Common myeloid progenitor, CD34-positive (primary cell): ENCODE data around the gene FAM228B.

Experiments
- CTCF ChIA-PET: fragments of 350-600 bp; sonication (Branson Sonifier 250); formaldehyde crosslinking; loops from one replicate; lab custom pipeline; 2021; ENCODE audit warnings: antibody characterized with exemption; lab: Charles Lee
- POLR2A ChIA-PET: fragments of 350-600 bp; sonication (Branson Sonifier 250); formaldehyde crosslinking; loops from one replicate; lab custom pipeline; 2021; ENCODE audit warnings: antibody characterized with exemption; lab: Charles Lee
- DNase-seq, 3 donors: peaks; one replicate each; pipeline versions ENCODE4 v3.0.0 to v3.0.0-alpha.2; 2013
- H3K27ac ChIP-seq, 2 experiments: 1 replicate in 1 of 2; 2 replicates in 1 of 2; pipeline ENCODE4 v1.7.0; 2013; ENCODE audit warnings: inconsistent platforms in 2 of 2, low read length in 2 of 2, mild to moderate bottlenecking in 2 of 2, low read depth in 1 of 2, moderate library complexity in 1 of 2; ENCODE audit not compliant: severe bottlenecking in 2 of 2, insufficient read depth in 1 of 2, poor library complexity in 1 of 2
- H3K27me3 ChIP-seq, 5 experiments: replicated peaks in 2 of 5; 1 replicate in 3 of 5; 2 replicates in 2 of 5; pipeline versions ENCODE4 v1.6.1 to v1.7.0; 2013; ENCODE audit warnings: low read length in 4 of 5, mild to moderate bottlenecking in 2 of 5, moderate library complexity in 2 of 5, inconsistent platforms in 1 of 5; ENCODE audit not compliant: insufficient read depth in 5 of 5, control insufficient read depth in 4 of 5
- H3K36me3 ChIP-seq, 4 experiments: 1 replicate in 2 of 4; 2 replicates in 2 of 4; pipeline versions ENCODE4 v1.6.1 to v1.7.0; 2013; ENCODE audit warnings: low read length in 3 of 4, control low read depth in 1 of 4, mild to moderate bottlenecking in 1 of 4; ENCODE audit not compliant: control insufficient read depth in 4 of 4, insufficient read depth in 4 of 4
- H3K4me1 ChIP-seq, 4 experiments: 1 replicate in 3 of 4; 2 replicates in 1 of 4; pipeline versions ENCODE4 v1.6.1 to v1.7.1; 2013; ENCODE audit warnings: low read length in 3 of 4, mild to moderate bottlenecking in 3 of 4, control low read depth in 1 of 4, inconsistent platforms in 1 of 4, moderate library complexity in 1 of 4; ENCODE audit not compliant: control insufficient read depth in 4 of 4, insufficient read depth in 4 of 4; ENCODE audit errors: control extremely low read depth in 1 of 4
- H3K4me3 ChIP-seq, 7 experiments: 1 replicate in 4 of 7; 2 replicates in 3 of 7; pipeline versions ENCODE4 v1.5.1 to v1.7.0; 2013; ENCODE audit warnings: mild to moderate bottlenecking in 7 of 7, low read length in 6 of 7, moderate library complexity in 6 of 7, inconsistent platforms in 2 of 7, low read depth in 2 of 7, control low read depth in 1 of 7; ENCODE audit not compliant: insufficient read depth in 4 of 7, control insufficient read depth in 1 of 7; ENCODE audit errors: extremely low read depth in 1 of 7
- H3K9me3 ChIP-seq, 5 experiments: 1 replicate in 4 of 5; 2 replicates in 1 of 5; pipeline versions ENCODE4 v1.6.1 to v1.7.1; 2013; ENCODE audit warnings: low read length in 4 of 5, mild to moderate bottlenecking in 2 of 5, inconsistent platforms in 1 of 5, low read depth in 1 of 5, moderate library complexity in 1 of 5; ENCODE audit not compliant: control insufficient read depth in 4 of 5, insufficient read depth in 2 of 5; ENCODE audit errors: control extremely low read depth in 1 of 5
- WGBS: methylation state at CpG from one replicate; pipeline ENCODE4 v1.1.5; 2013; ENCODE audit not compliant: insufficient coverage; 5-methylcytosine and 5-hydroxymethylcytosine counted together

The FAM228B gene

GRCh38 chr2:24205131-24205530, 81.9 kb downstream of the FAM228B start:
- no peaks in the 10 kb centered on the region for H3K9me3 ChIP-seq
- WGBS = 97% methylated on average over 4 of the region's 4 CpGs
- no peak overlapping the region for H3K27ac ChIP-seq
- H3K36me3 ChIP-seq = peaks cover 11 to 76% (median 57%) of the 10 kb centered on the region in 4 experiments
- no peaks in the 10 kb centered on the region for H3K27me3 ChIP-seq
- H3K4me1 ChIP-seq = no peaks in the 10 kb centered on the region
- CTCF ChIA-PET = interaction anchor here (2.8 kb wide), 1 partner anchor 12 kb away, joined by 9 read pairs; no protein-coding TSS in a partner anchor
- no peak for DNase-seq
- POLR2A ChIA-PET = no interaction called here
- H3K4me3 ChIP-seq = no peak overlapping the region

GRCh38 chr2:24206242-24206641, 83.0 kb downstream of the FAM228B start:
- Histone ChIP-seq H3K27me3 (no peaks in the 10 kb centered on the region), H3K4me3 (no peak overlapping the region), H3K9me3 (no peaks in the 10 kb centered on the region), H3K36me3 (peaks cover 11 to 86% (median 63%) of the 10 kb centered on the region in 4 experiments), H3K27ac (no peak overlapping the region), H3K4me1 (no peaks in the 10 kb centered on the region)
- WGBS = 100% methylated on average over 3 of the region's 6 CpGs
- ChIA-PET POLR2A (no interaction called here), CTCF (interaction anchor here (0.9 to 2.8 kb wide), 2 partner anchors 11 to 122 kb away, joined by 4 to 9 read pairs; partner anchors contain the start of gene TP53I3)
- DNase-seq = no peak

GRCh38 chr2:24206714-24207113, 83.4 kb downstream of the FAM228B start:
- Histone ChIP-seq H3K4me3 (no peak overlapping the region), H3K4me1 (no peaks in the 10 kb centered on the region), H3K27ac (no peak overlapping the region), H3K36me3 (peaks cover 9 to 89% (median 63%) of the 10 kb centered on the region in 4 experiments), H3K9me3 (no peaks in the 10 kb centered on the region), H3K27me3 (no peaks in the 10 kb centered on the region)
- CTCF ChIA-PET = interaction anchor here (0.9 to 2.8 kb wide), 2 partner anchors 11 to 123 kb away, joined by 4 to 9 read pairs; partner anchors contain the start of gene TP53I3
- no peak for DNase-seq
- WGBS = 82% methylated on average over 8 of the region's 8 CpGs
- POLR2A ChIA-PET = no interaction called here

DNA sequence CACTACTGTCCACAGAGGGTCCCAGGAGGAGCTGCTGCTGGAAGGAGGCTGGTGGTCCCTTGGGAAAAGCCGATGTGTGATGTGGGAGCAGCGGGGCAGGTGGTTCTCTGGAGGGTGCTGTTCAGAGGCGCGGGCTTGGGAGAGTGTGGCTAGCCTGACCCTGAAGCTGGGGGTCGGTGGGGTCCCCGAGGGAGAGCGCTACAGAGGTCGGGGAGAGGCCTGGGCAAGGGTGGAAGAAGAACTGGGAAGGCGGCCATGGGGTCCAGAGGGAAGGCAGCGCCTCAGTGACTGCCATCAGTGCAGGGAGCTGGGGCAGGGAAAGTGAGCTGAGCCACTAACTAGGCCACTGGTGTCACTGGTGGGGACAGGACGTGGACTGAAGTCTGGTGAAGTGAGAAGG, 84.1 kb downstream of the FAM228B start:
- no peak overlapping the region for H3K27ac ChIP-seq
- CTCF ChIA-PET = interaction anchor here (2.8 kb wide), 1 partner anchor 10 kb away, joined by 9 read pairs; no protein-coding TSS in a partner anchor
- H3K9me3 ChIP-seq = no peaks in the 10 kb centered on the region
- WGBS = 93% methylated on average over 10 of the region's 11 CpGs
- no peak for DNase-seq
- POLR2A ChIA-PET = no interaction called here
- no peaks in the 10 kb centered on the region for H3K4me1 ChIP-seq
- H3K36me3 ChIP-seq = peaks cover 12 to 94% (median 68%) of the 10 kb centered on the region in 4 experiments
- no peak overlapping the region for H3K4me3 ChIP-seq
- H3K27me3 ChIP-seq = no peaks in the 10 kb centered on the region

- H3K4me3 ChIP-seq = no peak overlapping the region
- no peak overlapping the region for H3K27ac ChIP-seq
- CTCF ChIA-PET = interaction anchor here (1.0 kb wide), 1 partner anchor 10 kb away, joined by 3 read pairs; no protein-coding TSS in a partner anchor
- no peaks in the 10 kb centered on the region for H3K27me3 ChIP-seq
- DNase-seq = no peak
- POLR2A ChIA-PET = no interaction called here
- 99% methylated on average over 16 of the region's 16 CpGs for WGBS
- no peaks in the 10 kb centered on the region for H3K9me3 ChIP-seq
- H3K36me3 ChIP-seq = peaks cover 12 to 94% (median 69%) of the 10 kb centered on the region in 4 experiments
- H3K4me1 ChIP-seq = no peaks in the 10 kb centered on the region
Measured at GRCh38 chr2:24208490-24208889, 85.2 kb downstream of the FAM228B start.

DNA sequence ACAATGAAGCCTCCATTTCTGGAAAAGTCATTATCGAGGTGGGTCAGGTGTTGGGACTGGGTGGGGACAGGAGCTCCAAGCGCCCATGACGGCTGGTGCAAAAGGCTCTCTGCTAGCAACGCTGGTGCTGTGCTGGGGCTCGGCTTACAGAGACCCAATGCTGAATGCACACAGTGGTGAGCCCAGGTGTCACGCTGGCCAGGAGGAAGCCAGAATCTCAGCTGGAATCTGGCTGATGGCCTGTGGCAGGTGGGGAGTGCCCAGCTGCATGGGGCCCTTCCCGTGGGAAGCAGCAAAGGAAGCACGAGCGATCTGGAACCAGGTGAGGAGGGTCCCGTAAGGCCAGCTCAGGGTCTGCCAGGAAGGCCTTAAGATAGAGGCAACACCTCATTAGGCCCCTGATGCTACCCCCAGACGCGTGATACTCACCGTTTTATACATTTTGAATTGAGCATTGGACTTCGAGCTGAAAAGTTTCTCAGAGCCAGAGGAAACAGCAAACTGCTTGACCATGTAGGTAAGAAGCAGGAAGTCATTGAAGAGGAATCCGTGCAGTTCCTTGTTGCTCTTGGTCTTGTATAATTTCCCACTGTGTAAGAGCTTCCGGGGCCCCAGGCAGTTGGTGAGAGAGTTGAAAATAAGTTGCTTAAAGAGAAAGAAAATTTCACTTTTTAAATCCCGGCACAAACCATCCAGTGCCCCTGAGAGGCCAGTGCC, 86.3 kb downstream of the FAM228B start:
- WGBS = 95% methylated on average over 14 of the region's 17 CpGs
- POLR2A ChIA-PET = no interaction called here
- peaks cover 10 to 86% (median 61%) of the 10 kb centered on the region in 4 experiments for H3K36me3 ChIP-seq

GRCh38 chr2:24210106-24210455, 86.8 kb downstream of the FAM228B start:
- no peak for DNase-seq
- Histone ChIP-seq H3K27ac (no peak overlapping the region), H3K4me1 (no peaks in the 10 kb centered on the region), H3K36me3 (peaks cover 10 to 83% (median 59%) of the 10 kb centered on the region in 4 experiments), H3K4me3 (no peak overlapping the region), H3K27me3 (no peaks in the 10 kb centered on the region), H3K9me3 (no peaks in the 10 kb centered on the region)
- POLR2A ChIA-PET = no interaction called here
- 100% methylated on average over 1 of the region's 2 CpGs for WGBS
- CTCF ChIA-PET = no interaction called here

More for the DNA sequence above, 86.3 kb downstream of the FAM228B start:
- H3K9me3 ChIP-seq = no peaks in the 10 kb centered on the region
- no peak overlapping the region for H3K27ac ChIP-seq
- H3K27me3 ChIP-seq = no peaks in the 10 kb centered on the region
- no peak overlapping the region for H3K4me3 ChIP-seq
- H3K4me1 ChIP-seq = no peaks in the 10 kb centered on the region
- DNase-seq = no peak
- CTCF ChIA-PET = no interaction called here
